OCI-LY3 (cell line): ENCODE results near the gene RDH14.

Experiments used
- H2AFZ ChIP-seq: fragments of 200-600, 300-600 bp; shearing (Covaris generic); 2 replicates; pipeline ENCODE4 v1.6.0; 2014; ENCODE audit warnings: antibody characterized with exemption, low read depth, low read length
- H3K27ac ChIP-seq: fragments of 200-600, 300-600 bp; sonication (generic); 2 replicates; pipeline ENCODE4 v1.5.1; 2014; ENCODE audit warnings: mild to moderate bottlenecking, low read length, moderate library complexity, mixed read lengths
- H3K27me3 ChIP-seq: fragments of 200-600, 300-600 bp; sonication (generic); 2 replicates; pipeline ENCODE4 v1.6.1; 2014; ENCODE audit warnings: low read depth, low read length, mixed read lengths
- H3K36me3 ChIP-seq: fragments of 200-600, 300-600 bp; sonication (generic); replicated peaks from 2 replicates; pipeline ENCODE3; 2014; ENCODE audit warnings: low read depth, low read length, mixed read lengths
- H3K4me1 ChIP-seq: fragments of 300-600, 200-600 bp; sonication (generic); 2 replicates; pipeline ENCODE4 v1.6.1; 2014; ENCODE audit warnings: low read length, mixed read lengths
- H3K4me2 ChIP-seq: fragments of 200-600, 300-600 bp; sonication (generic); 2 replicates; pipeline ENCODE4 v1.6.1; 2014; ENCODE audit warnings: low read length, mixed read lengths
- H3K4me3 ChIP-seq: fragments of 300-600, 200-600 bp; sonication (generic); 2 replicates; pipeline ENCODE4 v1.5.1; 2014; ENCODE audit warnings: antibody characterized with exemption, mild to moderate bottlenecking, low read length, moderate library complexity
- H3K79me2 ChIP-seq: fragments of 300-600, 200-600 bp; shearing (Covaris generic); 2 replicates; pipeline ENCODE4 v1.6.1; 2014; ENCODE audit warnings: mild to moderate bottlenecking, low read length, mixed read lengths
- H3K9ac ChIP-seq: fragments of 300-600, 200-600 bp; shearing (Covaris generic); 2 replicates; pipeline ENCODE4 v1.6.0; 2014; ENCODE audit warnings: mild to moderate bottlenecking, low read length, moderate library complexity
- H3K9me3 ChIP-seq: fragments of 200-600, 300-600 bp; shearing (Covaris generic); 2 replicates; pipeline ENCODE4 v1.6.1; 2014; ENCODE audit warnings: low read length, mixed read lengths; ENCODE audit not compliant: insufficient read depth
- H4K20me1 ChIP-seq: fragments of 200-600, 300-600 bp; sonication (generic); 2 replicates; pipeline ENCODE4 v1.6.1; 2016; ENCODE audit warnings: low read length, mixed read lengths; ENCODE audit not compliant: insufficient read depth
- CTCF ChIP-seq: fragments of 200-600, 300-600 bp; sonication (generic); IDR thresholded peaks from 2 replicates; pipeline ENCODE4 v1.5.1; 2014; ENCODE audit warnings: antibody characterized with exemption, low read length, low read depth
- EZH2phosphoT487 ChIP-seq: fragments of 200-600 bp; shearing (Covaris generic); IDR thresholded peaks from 2 replicates; pipeline ENCODE4 v1.6.1; 2018; ENCODE audit warnings: antibody characterized with exemption, mixed run types, low read depth

The RDH14 gene

GRCh38 chr2:18585526-18585925, 25.1 kb upstream of the RDH14 start:
- Histone ChIP-seq H3K4me3 (no peak overlapping the region), H2AFZ (no peak overlapping the region), H3K27ac (no peak overlapping the region), H3K4me2 (no peak overlapping the region), H3K4me1 (no peaks in the 10 kb centered on the region), H3K9me3 (no peaks in the 10 kb centered on the region), H3K9ac (no peak overlapping the region), H4K20me1 (no peaks in the 10 kb centered on the region), H3K27me3 (no peaks in the 10 kb centered on the region), H3K79me2 (no peaks in the 10 kb centered on the region), H3K36me3 (no peaks in the 10 kb centered on the region)
- no peak for TF ChIP-seq CTCF
- no peak for TF ChIP-seq EZH2phosphoT487

- TF ChIP-seq CTCF = no peak
- Histone ChIP-seq H3K4me3 (no peak overlapping the region), H4K20me1 (no peaks in the 10 kb centered on the region), H3K27me3 (no peaks in the 10 kb centered on the region), H3K4me2 (no peak overlapping the region), H3K27ac (no peak overlapping the region), H3K4me1 (no peaks in the 10 kb centered on the region), H3K36me3 (no peaks in the 10 kb centered on the region), H3K9me3 (no peaks in the 10 kb centered on the region), H2AFZ (no peak overlapping the region), H3K79me2 (no peaks in the 10 kb centered on the region), H3K9ac (no peak overlapping the region)
Observed at GRCh38 chr2:18584608-18584954, 24.1 kb upstream of the RDH14 start.

GRCh38 chr2:18583905-18584607, 23.6 kb upstream of the RDH14 start:
- Histone ChIP-seq H3K79me2 (no peaks in the 10 kb centered on the region), H3K9ac (no peak overlapping the region), H3K4me1 (no peaks in the 10 kb centered on the region), H3K4me2 (no peak overlapping the region), H3K9me3 (no peaks in the 10 kb centered on the region), H3K36me3 (no peaks in the 10 kb centered on the region), H3K27ac (no peak overlapping the region), H3K27me3 (no peaks in the 10 kb centered on the region), H4K20me1 (no peaks in the 10 kb centered on the region), H2AFZ (no peak overlapping the region), H3K4me3 (no peak overlapping the region)
- TF ChIP-seq EZH2phosphoT487 (no peak), CTCF (no peak)

GRCh38 chr2:18580606-18581005, 20.2 kb upstream of the RDH14 start:
- Histone ChIP-seq H3K27ac (no peak overlapping the region), H2AFZ (no peak overlapping the region), H4K20me1 (no peaks in the 10 kb centered on the region), H3K4me1 (no peaks in the 10 kb centered on the region), H3K79me2 (no peaks in the 10 kb centered on the region), H3K4me3 (no peak overlapping the region), H3K9ac (no peak overlapping the region), H3K9me3 (no peaks in the 10 kb centered on the region), H3K4me2 (no peak overlapping the region), H3K27me3 (no peaks in the 10 kb centered on the region), H3K36me3 (no peaks in the 10 kb centered on the region)
- TF ChIP-seq CTCF (no peak), EZH2phosphoT487 (no peak)
